Ovary (tissue), 3 donors: ENCODE results near the gene ADGRV1.

Experiments used
- CTCF ChIP-seq, 3 donors: fragments of 450-650 bp in 2 of 3; fragments of 200-600 bp in 1 of 3; IDR thresholded peaks; one replicate each; pipeline versions ENCODE4 v1.5.1 to v1.8.0; 2016 to 2022; ENCODE audit warnings: antibody characterized with exemption in 3 of 3, mild to moderate bottlenecking in 1 of 3
- POLR2A ChIP-seq: fragments of 450-650 bp; IDR thresholded peaks from one replicate; pipeline ENCODE4 v1.6.1; 2017; ENCODE audit warnings: antibody characterized with exemption, mild to moderate bottlenecking, moderate library complexity
- donor health status: DM: no; HTN: no; CAD: no.

GRCh38 chr5:90533794-90534193 lies 24.8 kb upstream of the ADGRV1 start:
- TF ChIP-seq POLR2A (no peak), CTCF (IDR thresholded peaks at IDR 0.05) (no peak)
